Mucosa of rectum (tissue), 2 donors: ENCODE results near the gene PLG.
"Not testable (repeated sequence)": the region's sequence is repeated elsewhere in the genome, so short reads cannot be mapped to it uniquely, and the experiment has no call there.

Experiments
- H3K27ac ChIP-seq, 2 donors: one replicate each; pipeline ENCODE4 v1.7.0; 2013; ENCODE audit warnings: inconsistent platforms in 2 of 2, low read depth in 2 of 2, low read length in 2 of 2
- H3K27me3 ChIP-seq, 2 donors: one replicate each; pipeline ENCODE4 v1.7.0; 2013; ENCODE audit warnings: low read length in 2 of 2; ENCODE audit not compliant: control insufficient read depth in 2 of 2, insufficient read depth in 2 of 2
- H3K36me3 ChIP-seq, 2 donors: one replicate each; pipeline ENCODE4 v1.7.0; 2013; ENCODE audit warnings: low read length in 2 of 2; ENCODE audit not compliant: control insufficient read depth in 2 of 2, insufficient read depth in 2 of 2
- H3K4me1 ChIP-seq, 2 donors: one replicate each; pipeline ENCODE4 v1.7.0; 2013; ENCODE audit warnings: low read length in 2 of 2, mild to moderate bottlenecking in 1 of 2; ENCODE audit not compliant: control insufficient read depth in 2 of 2, insufficient read depth in 2 of 2
- H3K4me3 ChIP-seq, 2 donors: one replicate each; pipeline ENCODE4 v1.7.0; 2013; ENCODE audit warnings: low read length in 2 of 2
- H3K9ac ChIP-seq, 2 donors: one replicate each; pipeline ENCODE4 v1.7.0; 2013; ENCODE audit warnings: low read length in 2 of 2, low read depth in 1 of 2, mild to moderate bottlenecking in 1 of 2
- H3K9me3 ChIP-seq, 2 donors: one replicate each; pipeline ENCODE4 v1.7.0; 2013; ENCODE audit warnings: low read length in 2 of 2; ENCODE audit not compliant: control insufficient read depth in 2 of 2
- donor health status: healthy.
- donor health status: Normal muscosa, but diverticular disease.

The PLG gene

GRCh38 chr6:160768101-160768500 is 66.1 kb downstream of the PLG start:
- peaks cover 3 to 5% of the 10 kb centered on the region in 2 donors for H3K27me3 ChIP-seq
- no peak overlapping the region for H3K27ac ChIP-seq
- H3K9me3 ChIP-seq: no peaks in the 10 kb centered on the region

GRCh38 chr6:160774399-160774798 is 72.4 kb downstream of the PLG start:
- Histone ChIP-seq H3K4me1 (no peaks in the 10 kb centered on the region), H3K27ac (no peak overlapping the region), H3K9ac (no peak overlapping the region), H3K9me3 (no peaks in the 10 kb centered on the region), H3K27me3 (peaks cover 0 to 3% of the 10 kb centered on the region in 2 donors), H3K4me3 (no peak overlapping the region), H3K36me3 (no peaks in the 10 kb centered on the region)

More at GRCh38 chr6:160768101-160768500, 66.1 kb downstream of the PLG start:
- Histone ChIP-seq H3K9ac (no peak overlapping the region), H3K4me3 (no peak overlapping the region), H3K36me3 (no peaks in the 10 kb centered on the region), H3K4me1 (no peaks in the 10 kb centered on the region)

GRCh38 chr6:160775792-160776580 is 73.9 kb downstream of the PLG start:
- Histone ChIP-seq H3K27me3 (no peaks in the 10 kb centered on the region), H3K36me3 (no peaks in the 10 kb centered on the region), H3K9me3 (no peaks in the 10 kb centered on the region), H3K9ac (no peak overlapping the region), H3K4me3 (no peak overlapping the region), H3K27ac (no peak overlapping the region), H3K4me1 (no peaks in the 10 kb centered on the region)

GRCh38 chr6:160779095-160779494 is 77.1 kb downstream of the PLG start:
- H3K27ac ChIP-seq, H3K4me3 ChIP-seq, H3K9me3 ChIP-seq, H3K36me3 ChIP-seq, H3K27me3 ChIP-seq, H3K4me1 ChIP-seq, H3K9ac ChIP-seq: not testable (repeated sequence)

- H3K9ac ChIP-seq, H3K4me3 ChIP-seq, H3K9me3 ChIP-seq, H3K36me3 ChIP-seq, H3K27me3 ChIP-seq, H3K4me1 ChIP-seq, H3K27ac ChIP-seq: not testable (repeated sequence)
Measured at GRCh38 chr6:160780656-160781055, 78.6 kb downstream of the PLG start.

- H3K36me3 ChIP-seq: no peaks in the 10 kb centered on the region
- peaks cover 0 to 1% of the 10 kb centered on the region in 2 donors for H3K27me3 ChIP-seq
- H3K4me1 ChIP-seq: no peaks in the 10 kb centered on the region
- H3K9me3 ChIP-seq: no peaks in the 10 kb centered on the region
- no peak overlapping the region for H3K27ac ChIP-seq
- H3K9ac ChIP-seq: no peak overlapping the region
- no peak overlapping the region for H3K4me3 ChIP-seq
Measured at GRCh38 chr6:160781298-160781697, 79.3 kb downstream of the PLG start.

GRCh38 chr6:160782228-160782627 is 80.2 kb downstream of the PLG start:
- no peak overlapping the region for H3K4me3 ChIP-seq
- no peaks in the 10 kb centered on the region for H3K36me3 ChIP-seq
- H3K4me1 ChIP-seq: no peaks in the 10 kb centered on the region
- H3K9me3 ChIP-seq: no peaks in the 10 kb centered on the region
- peaks cover 0 to 1% of the 10 kb centered on the region in 2 donors for H3K27me3 ChIP-seq
- H3K9ac ChIP-seq: no peak overlapping the region
- H3K27ac ChIP-seq: no peak overlapping the region

GRCh38 chr6:160783741-160784140 is 81.7 kb downstream of the PLG start:
- H3K4me1 ChIP-seq: no peaks in the 10 kb centered on the region
- H3K9me3 ChIP-seq: no peaks in the 10 kb centered on the region
- H3K4me3 ChIP-seq: no peak overlapping the region
- peaks cover 0 to 1% of the 10 kb centered on the region in 2 donors for H3K27me3 ChIP-seq
- H3K9ac ChIP-seq: no peak overlapping the region
- no peaks in the 10 kb centered on the region for H3K36me3 ChIP-seq
- H3K27ac ChIP-seq: no peak overlapping the region

GRCh38 chr6:160788126-160788525 is 86.1 kb downstream of the PLG start:
- H3K27ac ChIP-seq, H3K36me3 ChIP-seq, H3K4me1 ChIP-seq, H3K9ac ChIP-seq, H3K9me3 ChIP-seq, H3K4me3 ChIP-seq, H3K27me3 ChIP-seq: not testable (repeated sequence)

- Histone ChIP-seq H3K4me1 (no peaks in the 10 kb centered on the region), H3K4me3 (no peak overlapping the region), H3K9me3 (no peaks in the 10 kb centered on the region), H3K36me3 (no peaks in the 10 kb centered on the region), H3K9ac (no peak overlapping the region), H3K27me3 (no peaks in the 10 kb centered on the region), H3K27ac (no peak overlapping the region)
Measured at GRCh38 chr6:160788806-160789205, 86.8 kb downstream of the PLG start.
